Upper lobe of left lung (tissue), 4 donors: ENCODE measurements around the gene HNMT.

Experiments
- CTCF ChIP-seq, 6 experiments: fragments of 450-650 bp in 4 of 6; fragments of 200-600 bp in 2 of 6; sonication (generic) in 2 of 6; IDR thresholded peaks; one replicate each; pipeline ENCODE4 v1.5.1; 2016 to 2019; ENCODE audit warnings: antibody characterized with exemption in 6 of 6
- EP300 ChIP-seq, 4 donors: sonication (generic); formaldehyde crosslinking; IDR thresholded peaks; one replicate each; pipeline ENCODE4 v1.5.1; 2017; ENCODE audit warnings: antibody characterized with exemption in 4 of 4, control low read depth in 2 of 4
- POLR2A ChIP-seq, 4 donors: fragments of 450-650 bp; IDR thresholded peaks; one replicate each; pipeline ENCODE4 v1.5.1; 2016 to 2017; ENCODE audit warnings: antibody characterized with exemption in 4 of 4, mild to moderate bottlenecking in 2 of 4
- POLR2AphosphoS5 ChIP-seq, 2 donors: sonication (generic); formaldehyde crosslinking; IDR thresholded peaks; one replicate each; pipeline ENCODE4 v1.5.1; 2017; ENCODE audit warnings: antibody characterized with exemption in 2 of 2

- TF ChIP-seq CTCF (IDR thresholded peaks at IDR 0.05) = no peak
- TF ChIP-seq POLR2A (IDR thresholded peaks at IDR 0.05) = no peak
- TF ChIP-seq POLR2AphosphoS5 (IDR thresholded peaks at IDR 0.05) = no peak
- no peak for TF ChIP-seq EP300 (IDR thresholded peaks at IDR 0.05)
Observed at GRCh38 chr2:138000009-138000408, 35.7 kb downstream of the HNMT start.
